ENCODE measurements around the gene FHL3. TPM values are rescaled to one million over a fixed set of nuclear protein-coding genes. Genes with fewer than 3 reads are reported as not detected.

Gene FHL3
- total and polyA plus RNA-seq, 2 of the 8 experiments (the other 6 are each of a cell fraction or from before 2014, with no cell fraction given), result 14.3 to 35.6 TPM

DNA sequence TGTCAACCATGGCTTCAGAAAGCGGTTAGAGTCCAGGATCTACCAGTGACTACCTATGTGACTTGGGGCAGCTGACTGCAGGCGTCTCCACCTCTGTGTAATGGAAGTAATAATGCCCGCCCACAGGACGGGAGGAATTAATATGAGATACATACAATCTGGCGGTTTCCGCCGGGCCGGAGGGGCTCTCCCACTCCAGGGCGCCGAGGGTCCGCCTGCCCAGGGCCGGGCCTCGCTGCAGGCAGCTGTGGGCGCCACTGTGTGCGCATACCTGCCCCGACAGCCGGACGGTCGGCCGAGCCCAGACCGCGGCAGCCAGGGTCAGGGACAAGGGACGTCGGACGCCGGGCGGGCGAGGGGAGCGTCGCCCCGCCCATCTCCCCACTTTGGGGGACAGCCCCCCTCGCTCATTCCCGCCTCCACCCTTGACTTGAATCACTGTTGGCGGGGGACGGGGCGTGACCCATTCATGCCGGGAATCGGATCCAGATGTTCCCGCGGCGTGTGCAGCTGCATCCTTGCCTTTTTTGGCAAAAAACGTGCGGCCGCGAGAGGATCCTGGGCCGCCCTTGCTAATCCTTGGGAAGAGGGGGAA is 9.5 kb downstream of the FHL3 start (continued):
- TF ChIP-seq JUND (IDR thresholded peaks at IDR 0.05; ENCODE audit: low read length) (no peak), EGR1 (IDR thresholded peaks at IDR 0.05; ENCODE audit: borderline replicate concordance, low read depth, low read length) (no peak), HDAC6 (IDR thresholded peaks at IDR 0.05; ENCODE audit: low read depth, low read length) (no peak), SUZ12 (IDR thresholded peaks at IDR 0.05; ENCODE audit: low read length) (no peak), EZH2 (IDR thresholded peaks at IDR 0.05; ENCODE audit: low read depth, low read length, severe bottlenecking) (no peak), BCL11A (IDR thresholded peaks at IDR 0.05; ENCODE audit: low read depth in 2 of 2, low read length in 2 of 2) (no peak), KDM5A (IDR thresholded peaks at IDR 0.05; ENCODE audit: low read length) (no peak), CHD1 (IDR thresholded peaks at IDR 0.05; ENCODE audit: low read depth, low read length) (no peak), SP1 (IDR thresholded peaks at IDR 0.05; ENCODE audit: low read depth, low read length) (peak; percentile 71), SIRT6 (IDR thresholded peaks at IDR 0.05; ENCODE audit: low read length) (no peak), KDM4A (IDR thresholded peaks at IDR 0.05; ENCODE audit: low read depth, low read length, severe bottlenecking) (peak; percentile 31), RAD21 (IDR thresholded peaks at IDR 0.05 in 1 of 2, conservative IDR thresholded peaks at IDR 0.05 in 1 of 2; ENCODE audit: low read depth in 2 of 2, low read length in 2 of 2) (peak in 1 of 2 experiments; percentile 0; a peak in 1 of 4 replicates), RBBP5 (IDR thresholded peaks at IDR 0.05; ENCODE audit: borderline replicate concordance, low read depth, low read length) (0 out of 2 replicates have a peak, but pooled peaks have one; percentile 43), RFX5 (IDR thresholded peaks at IDR 0.05; ENCODE audit: borderline replicate concordance, low read depth, low read length) (no peak), RNF2 (IDR thresholded peaks at IDR 0.05; ENCODE audit: borderline replicate concordance, low read depth, low read length, missing control alignments, poor library complexity, severe bottlenecking) (no peak), CBX5 (IDR thresholded peaks at IDR 0.05; ENCODE audit: low read depth, low read length) (no peak), SP2 (IDR thresholded peaks at IDR 0.05; ENCODE audit: low read length) (no peak), PHF8 (conservative IDR thresholded peaks at IDR 0.05; ENCODE audit: low read depth, low read length) (peak; percentile 59; the same call in 1 of the 2 replicates), CHD2 (IDR thresholded peaks at IDR 0.05; ENCODE audit: low read length) (no peak), POU5F1 (IDR thresholded peaks at IDR 0.05; ENCODE audit: low read depth, low read length) (no peak)
- TF ChIP-seq, protein P1, sequence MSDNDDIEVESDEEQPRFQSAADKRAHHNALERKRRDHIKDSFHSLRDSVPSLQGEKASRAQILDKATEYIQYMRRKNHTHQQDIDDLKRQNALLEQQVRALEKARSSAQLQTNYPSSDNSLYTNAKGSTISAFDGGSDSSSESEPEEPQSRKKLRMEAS (IDR thresholded peaks at IDR 0.05), result peak; percentile 77; the same call in 1 of the 2 replicates
- TF ChIP-seq, protein P2, sequence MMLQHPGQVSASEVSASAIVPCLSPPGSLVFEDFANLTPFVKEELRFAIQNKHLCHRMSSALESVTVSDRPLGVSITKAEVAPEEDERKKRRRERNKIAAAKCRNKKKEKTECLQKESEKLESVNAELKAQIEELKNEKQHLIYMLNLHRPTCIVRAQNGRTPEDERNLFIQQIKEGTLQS (IDR thresholded peaks at IDR 0.05; ENCODE audit: insufficient read depth, low read depth, low read length), result no peak
